Suppressor macrophage treated with lipopolysaccharide for 4 hours (primary cell): ENCODE data around the gene EFCAB8.
"Not testable (repeated sequence)": the region's sequence is repeated elsewhere in the genome, so short reads cannot be mapped to it uniquely, and the experiment has no call there.

Experiments used
- DNase-seq: peaks from one replicate; pipeline ENCODE4 v3.0.0-alpha.2; 2020

EFCAB8 gene

DNA sequence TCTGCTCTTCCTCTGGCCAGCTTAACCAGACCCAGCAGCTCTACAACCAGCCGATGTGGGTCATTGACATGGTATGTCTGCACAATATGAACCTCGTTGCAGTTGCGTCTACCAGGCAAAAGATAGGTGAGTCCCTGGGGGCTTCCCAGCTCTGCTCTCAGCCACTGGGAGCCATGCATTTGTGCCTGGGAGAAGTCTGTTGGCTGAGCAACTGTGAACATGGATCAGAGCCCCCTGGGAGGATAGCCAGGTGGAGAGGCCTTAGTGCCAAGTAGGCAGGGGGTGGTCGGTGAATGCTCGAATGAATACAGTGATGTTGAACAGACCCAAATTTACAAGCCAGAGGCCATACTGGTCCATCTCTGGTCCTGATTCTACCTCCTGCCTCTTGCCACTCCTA is 30.6 kb downstream of the EFCAB8 start:
- no peak for DNase-seq

- DNase-seq: no peak
Measured at GRCh38 chr20:32891491-32891890, 32.8 kb downstream of the EFCAB8 start.

DNA sequence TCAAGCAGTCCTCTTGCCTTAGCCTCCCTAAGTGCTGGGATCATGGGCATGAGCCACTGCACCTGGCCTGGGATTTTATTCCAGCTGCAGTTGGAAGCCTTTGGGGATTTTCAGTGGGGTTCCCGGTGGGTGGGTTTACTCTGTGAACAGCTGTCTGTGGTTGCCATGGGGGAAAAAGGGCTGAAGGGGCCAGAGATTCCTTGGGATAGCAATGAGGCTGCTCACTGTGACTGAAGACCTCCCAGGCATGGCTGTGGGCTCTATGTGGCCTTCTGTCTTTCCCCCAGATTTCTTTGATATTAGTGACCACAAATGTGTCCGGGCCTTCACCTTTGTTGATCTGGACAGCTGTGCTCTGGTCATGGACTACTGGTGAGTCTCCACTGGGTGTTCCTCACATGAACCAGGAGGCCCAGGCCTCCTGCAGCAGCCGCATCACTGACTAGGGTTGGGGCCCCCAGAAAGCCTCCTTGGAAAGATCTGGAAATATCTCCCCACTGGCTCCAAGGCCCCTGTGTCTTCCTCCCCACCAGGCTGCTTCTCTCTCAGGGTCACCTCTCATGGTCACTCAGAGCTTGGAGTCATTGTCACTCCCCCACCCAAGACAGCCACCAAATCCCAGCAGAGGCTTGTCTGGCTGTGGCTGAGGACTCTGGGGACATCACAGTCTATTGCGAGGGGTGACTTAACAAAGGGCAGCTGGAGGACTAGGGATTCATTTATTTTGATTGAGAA is 33.4 kb downstream of the EFCAB8 start:
- no peak for DNase-seq

DNA sequence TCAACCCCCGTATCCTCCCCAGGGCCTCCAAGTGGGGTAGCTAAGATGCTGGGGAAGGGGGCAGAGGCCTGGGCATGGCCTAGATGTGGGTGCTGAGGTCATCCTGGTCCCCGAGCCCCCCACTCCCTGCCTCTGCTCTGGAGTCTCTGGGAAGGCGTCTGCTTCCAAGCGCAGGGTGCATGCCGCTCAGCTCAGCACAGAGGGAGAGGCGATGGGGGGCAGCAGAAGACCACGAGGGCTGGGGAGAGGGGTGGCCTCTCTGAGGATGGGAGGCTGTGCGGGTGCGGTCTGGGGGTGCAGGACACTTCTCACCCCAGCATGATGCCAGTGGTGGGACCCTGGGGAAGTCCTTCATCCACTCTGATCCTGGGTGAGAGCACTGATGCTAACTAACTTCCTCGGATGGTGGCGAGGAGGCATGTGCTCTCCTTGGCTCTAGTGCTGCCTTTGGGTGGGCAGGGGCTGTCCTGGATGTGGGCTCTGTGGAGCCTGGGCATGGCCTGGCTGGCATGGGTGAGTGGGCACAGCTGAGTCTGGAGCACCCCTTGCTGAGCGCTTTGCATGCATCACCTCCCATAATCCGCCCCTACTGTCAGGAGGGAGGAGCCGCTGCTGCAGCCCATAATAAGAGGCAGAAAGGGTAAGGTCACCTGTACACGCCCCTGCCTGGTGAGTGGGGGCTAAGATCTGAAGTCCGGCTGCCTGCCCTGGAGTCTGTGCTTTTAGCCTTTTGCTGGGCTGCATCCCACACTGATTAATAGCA is 34.7 kb downstream of the EFCAB8 start:
- DNase-seq: no peak

GRCh38 chr20:32894026-32894483 is 35.3 kb downstream of the EFCAB8 start:
- DNase-seq: peak; percentile 6

DNA sequence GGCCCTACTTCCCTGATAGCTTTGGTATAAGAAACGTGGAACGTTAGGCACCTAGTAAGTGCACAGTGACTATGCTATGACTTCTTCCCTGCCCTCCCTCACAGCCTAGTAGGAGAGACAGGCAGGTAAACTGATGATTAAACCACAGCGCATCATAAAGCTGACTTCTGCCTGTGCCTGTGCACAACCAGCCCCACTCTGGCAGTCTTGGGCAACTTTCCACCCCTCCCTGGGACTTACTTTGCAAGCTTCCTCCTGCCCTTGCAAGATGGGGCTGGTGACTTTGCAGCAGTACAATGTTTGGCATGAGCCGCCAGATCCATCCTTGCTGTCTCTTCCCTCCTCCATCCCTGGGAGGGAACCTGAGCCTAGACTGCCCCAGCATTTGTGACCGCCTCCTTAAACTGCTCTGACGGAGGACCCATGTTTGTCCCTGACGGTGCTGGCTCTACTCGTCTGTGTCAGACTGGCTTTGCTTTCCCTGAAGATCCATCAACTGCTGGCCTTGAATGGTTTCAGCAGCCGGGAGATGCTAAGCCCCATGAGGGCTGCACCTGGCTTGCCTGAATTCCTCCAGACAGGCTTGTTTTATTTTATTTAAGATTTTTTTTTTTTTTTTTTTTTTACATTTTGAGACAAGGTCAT is 36.1 kb downstream of the EFCAB8 start:
- DNase-seq: no peak

GRCh38 chr20:32896521-32897280 is 38.0 kb downstream of the EFCAB8 start:
- no peak for DNase-seq

GRCh38 chr20:32898729-32899128 is 40.0 kb downstream of the EFCAB8 start:
- DNase-seq: no peak

- DNase-seq: peak; percentile 72
Measured at GRCh38 chr20:32902456-32903420, 44.0 kb downstream of the EFCAB8 start.

DNA sequence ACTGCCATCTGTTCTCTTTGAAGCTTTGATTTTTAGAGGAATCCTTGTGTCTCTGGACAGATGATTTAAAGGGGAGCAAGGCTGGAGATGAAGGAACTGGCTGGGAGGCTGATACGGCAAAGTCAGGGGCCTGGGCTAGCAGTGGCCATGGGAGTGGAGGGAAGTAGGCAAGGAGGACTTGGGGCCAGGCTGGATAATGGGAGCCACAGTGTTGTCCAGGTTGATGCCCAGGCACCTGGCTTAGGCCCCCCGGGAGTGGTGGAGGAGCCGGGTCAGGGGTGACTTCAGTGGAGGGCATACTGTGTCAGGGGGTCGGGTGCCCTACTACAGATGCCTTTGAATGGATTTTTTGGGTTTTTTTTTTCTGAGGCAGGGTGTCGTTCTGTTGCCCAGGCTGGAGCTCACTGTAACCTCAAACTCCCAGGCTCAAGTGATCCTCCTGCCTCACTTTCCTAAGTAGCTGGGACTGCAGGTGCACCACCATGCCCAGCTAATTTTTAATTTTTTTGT is 45.0 kb downstream of the EFCAB8 start:
- no peak for DNase-seq

GRCh38 chr20:32904678-32905077 is 46.0 kb downstream of the EFCAB8 start:
- DNase-seq: not testable (repeated sequence)

DNA sequence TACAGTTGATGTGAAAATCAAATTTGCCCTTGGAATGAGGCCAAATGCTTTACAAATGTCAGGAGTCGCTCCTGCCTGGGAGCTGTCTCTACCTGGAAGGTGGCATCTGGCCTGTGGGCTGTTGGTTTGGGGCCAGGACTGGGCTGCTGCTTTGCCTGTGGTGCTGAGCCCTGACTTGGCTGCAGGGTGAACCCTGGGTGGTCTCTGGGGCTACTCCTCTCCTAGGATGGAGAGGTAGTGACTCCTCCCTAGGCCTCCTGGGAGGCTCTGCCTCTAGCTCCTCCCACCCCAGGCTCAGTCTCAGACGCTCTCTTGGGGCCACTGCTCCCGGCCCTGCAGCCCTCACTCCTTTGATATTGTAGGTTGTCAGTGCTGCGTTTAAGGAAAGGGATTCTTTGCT is 47.5 kb downstream of the EFCAB8 start:
- no peak for DNase-seq

DNA sequence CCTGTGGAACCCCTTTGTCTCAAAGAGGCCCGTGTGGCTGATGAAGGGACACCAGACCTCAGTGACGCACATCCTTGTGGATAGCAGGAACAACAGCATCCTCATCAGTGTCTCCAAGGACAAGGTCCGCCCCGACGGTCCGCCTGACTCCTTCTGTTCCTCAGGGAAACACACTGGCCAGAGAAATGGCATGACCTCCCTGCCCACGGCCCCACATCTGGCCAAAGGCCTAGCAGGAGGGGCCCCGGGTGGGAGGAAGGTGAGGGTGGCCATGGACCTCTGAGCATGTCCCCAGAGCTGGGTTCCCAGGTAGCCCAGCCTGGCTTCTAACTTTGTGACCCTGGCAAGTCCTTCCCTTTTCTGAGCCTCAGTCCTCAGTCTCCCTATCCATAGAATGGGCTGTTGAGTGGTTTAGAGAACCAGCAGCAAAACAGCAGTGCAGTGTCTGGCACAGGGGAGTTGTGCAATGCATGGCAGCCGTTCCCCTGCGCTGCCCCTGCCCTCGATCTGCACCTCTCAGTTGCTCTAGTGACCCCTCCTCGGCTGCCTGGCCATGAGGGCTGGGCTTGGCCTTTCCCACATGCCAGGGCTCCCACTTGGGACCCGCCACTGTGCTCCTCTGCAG is 48.3 kb downstream of the EFCAB8 start:
- DNase-seq: no peak

DNA sequence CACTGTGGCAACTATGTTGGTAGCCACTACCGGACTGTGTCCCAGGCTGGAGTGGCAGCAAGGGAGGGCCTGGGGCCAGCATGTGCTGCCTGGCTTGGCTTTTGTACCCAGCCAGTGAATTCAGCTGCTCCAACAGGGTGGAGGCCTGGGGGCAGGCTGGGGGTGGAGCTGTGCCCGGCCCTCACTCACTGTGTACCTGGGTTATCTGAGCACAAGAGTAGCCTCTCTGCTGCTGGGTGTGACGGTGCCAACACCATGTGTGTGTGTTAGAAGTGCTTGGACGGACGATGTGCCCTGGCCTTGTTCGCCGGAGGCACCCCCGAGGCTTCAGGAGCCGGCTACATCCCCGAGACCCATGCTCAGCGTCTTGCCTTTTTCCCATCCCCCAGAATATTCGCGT is 49.2 kb downstream of the EFCAB8 start:
- no peak for DNase-seq

DNA sequence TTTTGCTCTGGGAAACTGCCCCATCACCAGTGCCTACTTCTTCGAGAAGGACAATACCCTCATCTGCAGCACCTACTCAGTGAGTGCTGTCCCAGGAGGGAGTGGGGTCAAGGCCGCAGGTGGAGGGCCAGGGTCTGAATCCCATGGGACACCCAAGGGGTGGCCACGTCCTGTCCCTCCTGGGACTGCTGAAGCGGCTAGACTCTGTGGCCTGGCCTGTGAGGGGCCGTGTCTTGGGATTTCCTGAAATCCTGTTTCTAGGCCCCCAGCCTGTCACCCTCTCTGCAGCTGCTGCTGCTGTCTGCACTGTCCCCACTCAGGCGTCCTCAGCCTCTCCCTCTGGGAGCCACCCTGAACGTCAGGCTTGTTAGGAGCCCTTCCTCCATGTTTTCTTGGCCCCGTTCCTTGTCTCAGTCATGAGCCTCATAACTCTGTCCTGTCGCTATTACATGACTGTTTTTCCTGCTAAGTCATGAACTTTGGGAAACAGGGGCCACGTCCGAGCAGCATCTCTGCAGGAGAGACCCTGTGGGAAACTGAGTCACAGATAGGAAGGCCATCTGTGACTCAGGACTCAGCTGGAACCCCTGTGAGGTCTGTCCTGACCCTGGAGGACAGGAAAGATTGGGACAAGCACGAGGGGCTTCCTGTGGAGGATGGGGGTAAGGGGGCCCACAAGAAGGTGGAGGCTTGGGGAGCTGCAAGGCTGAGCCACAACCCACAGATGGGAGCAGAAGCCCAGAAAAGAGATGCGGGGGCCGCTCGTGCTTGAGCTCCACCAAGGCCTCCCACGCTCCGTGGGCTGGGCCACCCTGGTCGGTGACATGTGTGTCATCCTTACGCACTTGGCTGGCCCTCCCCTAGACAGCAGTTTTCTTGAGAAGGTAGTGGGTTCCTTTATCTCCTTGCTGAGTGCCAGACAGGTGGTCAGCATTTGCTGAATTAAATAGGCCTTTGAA is 49.9 kb downstream of the EFCAB8 start:
- no peak for DNase-seq

DNA sequence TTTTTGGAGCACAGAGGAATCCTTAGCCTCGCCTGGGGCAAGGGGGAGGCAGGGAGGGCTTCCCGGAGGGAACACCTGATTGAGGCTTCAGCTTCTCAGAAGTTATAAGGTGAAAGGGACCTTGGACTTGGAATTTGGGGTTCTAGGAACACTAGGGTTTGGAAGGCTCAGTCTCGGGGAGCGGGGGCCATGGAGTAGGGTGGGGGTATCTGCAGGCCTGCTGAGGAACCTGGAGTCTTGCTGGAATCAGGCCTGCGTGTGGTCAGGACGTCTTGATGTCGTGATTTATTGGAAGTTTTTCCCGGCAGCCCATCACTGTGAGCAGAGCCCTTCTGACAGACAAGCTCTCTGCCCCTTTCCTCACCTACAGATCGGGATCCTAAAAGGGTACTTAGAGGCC is 50.7 kb downstream of the EFCAB8 start:
- no peak for DNase-seq

- DNase-seq: no peak
Measured at GRCh38 chr20:32909896-32910571, 51.3 kb downstream of the EFCAB8 start.

- no peak for DNase-seq
Measured at GRCh38 chr20:32911355-32911754, 52.6 kb downstream of the EFCAB8 start.

DNA sequence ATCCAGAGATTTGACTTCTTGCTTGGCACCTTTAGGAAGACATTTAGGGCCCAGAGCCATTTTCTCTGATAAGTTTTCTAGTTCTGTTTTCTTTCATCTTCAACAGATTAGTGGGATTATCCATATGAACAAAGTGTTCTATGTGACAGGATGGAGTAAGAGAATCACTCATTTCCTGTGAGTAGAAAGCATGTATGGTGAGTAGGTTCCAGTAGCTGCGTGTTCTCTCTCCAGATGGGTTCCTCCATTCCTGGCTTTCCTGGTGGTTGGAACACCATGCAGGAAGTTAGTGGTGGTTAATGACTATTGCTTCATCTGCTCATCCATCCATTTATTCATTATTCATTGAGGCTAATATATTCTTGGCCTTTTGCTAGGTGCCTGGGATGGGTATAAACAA is 54.0 kb downstream of the EFCAB8 start:
- no peak for DNase-seq
